A549 (cell line): Measurements from ENCODE around the gene RRAS. TPM values are rescaled to one million over a fixed set of nuclear protein-coding genes. Genes with fewer than 3 reads are reported as not detected.

Experiments used
- ATAC-seq, 2 experiments: fragments of 200-7000 bp in 1 of 2; fragments of >200 bp in 1 of 2; cut with Nextera tagmentation in 1 of 2; cut with Tn5 transposase in 1 of 2; 3 replicates each; pipeline versions ENCODE4 v1.8.0 to v1.9.1; 2018 to 2020; ENCODE audit warnings: mild to moderate bottlenecking in 1 of 2, moderate library complexity in 1 of 2
- CTCF ChIA-PET: fragments of 300-600 bp; sonication (Branson Sonifier 250); formaldehyde crosslinking; extraction: SDS; loops from one replicate; lab custom pipeline; 2021; ENCODE audit warnings: antibody characterized with exemption, inconsistent platforms; lab: Yijun Ruan, JAX
- POLR2A ChIA-PET: fragments of 350-600 bp; formaldehyde crosslinking; extraction: SDS; loops from one replicate; lab custom pipeline; 2021; ENCODE audit warnings: antibody characterized with exemption, inconsistent platforms; lab: Yijun Ruan, JAX
- DNase-seq, 2 experiments: peaks; one replicate each; pipeline versions ENCODE4 v3.0.0 to v3.0.0-alpha.2; 2011 to 2016; ENCODE audit warnings: low read depth in 1 of 2, low spot score in 1 of 2
- FAIRE-seq: peaks from 2 replicates; lab custom pipeline; 2011; peaks lifted over from hg19 to GRCh38; lab: Jason Lieb, UNC
- H3K27ac ChIP-seq, 2 experiments: fragments of >200 bp; sonication (Bioruptor Twin); formaldehyde crosslinking; 3 replicates each; pipeline ENCODE4 v1.5.1; 2016 to 2017
- H3K4me1 ChIP-seq: fragments of >200 bp; sonication (Bioruptor Twin); formaldehyde crosslinking; 3 replicates; pipeline ENCODE4 v1.6.1; 2016
- H3K4me2 ChIP-seq: fragments of >200 bp; sonication (Bioruptor Twin); formaldehyde crosslinking; 3 replicates; pipeline ENCODE4 v1.6.1; 2016
- H3K4me3 ChIP-seq: fragments of >200 bp; sonication (Bioruptor Twin); formaldehyde crosslinking; 3 replicates; pipeline ENCODE4 v1.5.1; 2016
- H3K9me3 ChIP-seq: fragments of >200 bp; sonication (Bioruptor Twin); formaldehyde crosslinking; 3 replicates; pipeline ENCODE4 v1.6.1; 2016
- CTCF ChIP-seq: fragments of >200 bp; sonication (Bioruptor Twin); formaldehyde crosslinking; IDR thresholded peaks from 3 replicates; pipeline ENCODE4 v1.5.1; 2016
- E2F6 ChIP-seq: IDR thresholded peaks from 2 replicates; pipeline ENCODE4 v1.6.1; 2012; ENCODE audit warnings: low read depth, borderline replicate concordance
- ESRRA ChIP-seq: fragments of 150-350 bp; IDR thresholded peaks from 2 replicates; pipeline ENCODE4 v1.6.1; 2014; ENCODE audit warnings: mild to moderate bottlenecking, low read length, borderline replicate concordance
- FOSB ChIP-seq: fragments of 250-450 bp; sonication (Bioruptor Pico); IDR thresholded peaks from 2 replicates; pipeline ENCODE4 v1.5.0; 2020; ENCODE audit warnings: mild to moderate bottlenecking, moderate library complexity
- GATA3 ChIP-seq: IDR thresholded peaks from 2 replicates; pipeline ENCODE4 v1.6.1; 2012; ENCODE audit warnings: borderline replicate concordance
- HEYL ChIP-seq: fragments of 250-450 bp; sonication (Bioruptor Pico); IDR thresholded peaks from 2 replicates; pipeline ENCODE4 v1.8.0; 2021; ENCODE audit warnings: mild to moderate bottlenecking, moderate library complexity
- HOXA7 ChIP-seq: fragments of 250-450 bp; sonication (Bioruptor Pico); IDR thresholded peaks from 2 replicates; pipeline ENCODE4 v1.5.0; 2020; ENCODE audit warnings: mild to moderate bottlenecking, moderate library complexity
- JUN ChIP-seq, 2 experiments: fragments of >200 bp; sonication (Bioruptor Twin); formaldehyde crosslinking; IDR thresholded peaks; 2 replicates in 1 of 2; 3 replicates in 1 of 2; pipeline ENCODE4 v1.6.1; 2016 to 2017
- MAFK ChIP-seq: fragments of 450-650 bp; IDR thresholded peaks from 2 replicates; pipeline ENCODE4 v1.6.1; 2014; ENCODE audit not compliant: partially characterized antibody
- NPAS2 ChIP-seq: fragments of 250-450 bp; sonication (Bioruptor Pico); IDR thresholded peaks from 2 replicates; pipeline ENCODE4 v1.8.0; 2022; ENCODE audit warnings: mild to moderate bottlenecking, moderate library complexity, borderline replicate concordance
- PHF8 ChIP-seq: fragments of 200-600 bp; sonication (generic); IDR thresholded peaks from 2 replicates; pipeline ENCODE4 v1.6.1; 2016; ENCODE audit warnings: low read depth, mild to moderate bottlenecking, antibody characterized with exemption, moderate library complexity, borderline replicate concordance
- POLR2A ChIP-seq: IDR thresholded peaks from 2 replicates; pipeline ENCODE4 v1.6.1; 2012; ENCODE audit warnings: mild to moderate bottlenecking, low read length
- RFX5 ChIP-seq: fragments of 450-650 bp; IDR thresholded peaks from 2 replicates; pipeline ENCODE4 v1.7.1; 2014; ENCODE audit warnings: antibody characterized with exemption, mild to moderate bottlenecking, moderate library complexity
- RNF2 ChIP-seq: fragments of 200-600 bp; sonication (generic); IDR thresholded peaks from 2 replicates; pipeline ENCODE4 v1.6.1; 2016; ENCODE audit warnings: low read depth, mild to moderate bottlenecking, antibody characterized with exemption, moderate library complexity, borderline replicate concordance
- TP53 ChIP-seq: fragments of 250-450 bp; sonication (Bioruptor Pico); IDR thresholded peaks from 2 replicates; pipeline ENCODE4 v1.5.0; 2021; ENCODE audit warnings: mild to moderate bottlenecking, moderate library complexity
- USF2 ChIP-seq: fragments of 450-650 bp; IDR thresholded peaks from 2 replicates; pipeline ENCODE4 v1.6.1; 2014; ENCODE audit warnings: antibody characterized with exemption
- ZFP36 ChIP-seq: fragments of 450-650 bp; IDR thresholded peaks from 2 replicates; pipeline ENCODE4 v1.6.1; 2014; ENCODE audit warnings: borderline replicate concordance; ENCODE audit not compliant: partially characterized antibody
- ZSCAN20 ChIP-seq: fragments of 250-450 bp; sonication (Bioruptor Pico); IDR thresholded peaks from 2 replicates; pipeline ENCODE4 v1.8.0; 2022; ENCODE audit warnings: mild to moderate bottlenecking, moderate library complexity
- WGBS: methylation state at CpG from one replicate; pipeline ENCODE4 v1.1.6; 2017; ENCODE audit errors: missing lambda C conversion rate; 5-methylcytosine and 5-hydroxymethylcytosine counted together
- polyA plus RNA-seq, 4 experiments: library from polyadenylated mRNA; depleted of rRNA in 3 of 4; stranded (reverse); fragments of >200 nt; fragmentation: RNase III in 1 of 4; extraction: RNeasy Plus Mini Kit Qiagen cat#74134 plus additional on column Dnase treatment in 1 of 4; gene quantifications; 2 replicates in 3 of 4; 3 replicates in 1 of 4; pipeline ENCODE4 v1.2.3, GENCODE V29; 2011 to 2017

RRAS gene
- polyA plus RNA-seq, 2 of the 4 experiments (the other 2 are of a cell fraction), result 47.6 to 49.2 TPM

GRCh38 chr19:49662011-49662410, 22.1 kb upstream of the RRAS start:
- Histone ChIP-seq H3K9me3 (0 out of 3 replicates have a peak, but pooled peaks cover 3% of the 10 kb centered on the region), H3K4me2 (no peak overlapping the region), H3K27ac (no peak overlapping the region), H3K4me3 (no peak overlapping the region), H3K4me1 (peaks cover 14% of the 10 kb centered on the region)
- ATAC-seq (no peak), DNase-seq (no peak), FAIRE-seq (no peak)
- WGBS, result over 99% methylated on average over 13 of the region's 16 CpGs
- ChIA-PET CTCF (interaction anchor here (12.2 to 21.2 kb wide), 2 partner anchors 13 to 18 kb away, joined by 117 to 326 read pairs; partner anchors contain the start of genes PRMT1, RRAS and SCAF1), POLR2A (interaction anchor here (1.4 to 2.1 kb wide), 3 partner anchors 15 to 20 kb away, joined by 4 to 7 read pairs (median 5); partner anchors contain the start of gene SCAF1)
- TF ChIP-seq ZSCAN20 (CRISPR knock-in tag) (no peak), GATA3 (no peak), TP53 (CRISPR knock-in tag) (no peak), JUN (IDR thresholded peaks at IDR 0.05) (no peak), RFX5 (no peak), HEYL (CRISPR knock-in tag) (no peak), POLR2A (no peak), RNF2 (no peak), ZFP36 (no peak), PHF8 (no peak), FOSB (CRISPR knock-in tag) (no peak), NPAS2 (no peak), E2F6 (no peak), USF2 (no peak), MAFK (no peak), CTCF (no peak)

GRCh38 chr19:49660338-49660961, 20.5 kb upstream of the RRAS start:
- H3K9me3 ChIP-seq, result 0 out of 3 replicates have a peak, but pooled peaks cover 3% of the 10 kb centered on the region
- 0 out of 3 replicates have a peak, but pooled peaks cover 7% of the 10 kb centered on the region for H3K4me1 ChIP-seq
- ChIA-PET POLR2A (interaction anchor here (0.6 to 2.1 kb wide), 3 partner anchors 16 to 60 kb away, joined by 3 to 7 read pairs (median 5); partner anchors contain the start of gene SCAF1), CTCF (interaction anchor here (12.2 to 21.2 kb wide), 2 partner anchors 14 to 16 kb away, joined by 117 to 326 read pairs; partner anchors contain the start of genes PRMT1, RRAS and SCAF1)
- 93% methylated on average over 15 of the region's 15 CpGs for WGBS
- no peak for FAIRE-seq
- H3K4me3 ChIP-seq, result no peak overlapping the region
- no peak for ATAC-seq
- no peak for DNase-seq
- H3K4me2 ChIP-seq, result no peak overlapping the region
- TF ChIP-seq ESRRA (no peak), HOXA7 (CRISPR knock-in tag) (no peak), JUN (IDR thresholded peaks at IDR 0.05) (no peak)
- no peak overlapping the region for H3K27ac ChIP-seq
